Spleen (tissue), 7 donors: Measurements from ENCODE around the gene MYO1A.

Experiments
- CTCF ChIP-seq, 11 experiments: fragments of 200-600 bp in 7 of 11; fragments of 450-650 bp in 4 of 11; sonication (generic) in 4 of 11; IDR thresholded peaks in 8 of 11; conservative IDR thresholded peaks in 3 of 11; 1 replicate in 7 of 11; 2 replicates in 4 of 11; pipeline versions ENCODE4 v1.4.0 to v1.8.0; 2016 to 2021; ENCODE audit warnings: antibody characterized with exemption in 11 of 11, inconsistent platforms in 4 of 11, mild to moderate bottlenecking in 1 of 11
- POLR2A ChIP-seq, 3 donors: fragments of 450-650 bp; IDR thresholded peaks; one replicate each; pipeline ENCODE4 v1.5.1; 2017; ENCODE audit warnings: antibody characterized with exemption in 3 of 3, mild to moderate bottlenecking in 1 of 3
- POLR2AphosphoS5 ChIP-seq, 3 donors: sonication (generic); formaldehyde crosslinking; IDR thresholded peaks; one replicate each; pipeline ENCODE4 v1.5.1; 2017; ENCODE audit warnings: antibody characterized with exemption in 3 of 3
- donor health status: DM: no; HTN: no; CAD: no; lungs with moderate emphysema.
- donor health status: DM: no; HTN: no; CAD: no.
- donor health status: DM: no; HTN: no; CAD: no.

- TF ChIP-seq CTCF (IDR thresholded peaks at IDR 0.05 in 8 of 11, conservative IDR thresholded peaks at IDR 0.05 in 3 of 11) (no peak), POLR2AphosphoS5 (IDR thresholded peaks at IDR 0.05) (no peak), POLR2A (IDR thresholded peaks at IDR 0.05) (no peak)
These were observed 42.6 kb upstream of the MYO1A start for GRCh38 chr12:57092529-57092862.
